ENCODE results near the gene FOXI2.

The FOXI2 gene

DNA sequence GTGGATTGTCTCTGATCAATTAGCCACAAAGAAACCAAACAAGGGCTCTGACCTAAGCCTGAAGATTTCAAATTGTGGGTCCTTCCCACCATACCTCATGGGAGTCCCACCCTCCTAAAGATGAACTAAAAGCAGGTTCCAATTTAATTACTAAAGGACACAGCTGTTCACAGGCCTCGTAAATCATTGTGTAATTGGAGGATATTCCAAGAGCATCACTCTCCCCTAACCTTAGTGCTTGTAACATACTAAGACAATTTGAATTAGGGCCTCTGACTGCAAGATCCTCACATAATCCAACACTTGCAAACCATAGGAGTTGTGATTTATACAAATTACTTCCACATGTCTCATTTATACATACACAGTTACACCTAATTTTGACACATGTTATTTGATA lies 44.4 kb downstream of the FOXI2 start:
- H3K36me3 ChIP-seq: no peaks in the 10 kb centered on the region
- no peak overlapping the region for H3K27ac ChIP-seq
- H3K9ac ChIP-seq: no peak overlapping the region
- H3K4me3 ChIP-seq: no peak overlapping the region
- H3K9me3 ChIP-seq: peaks cover 12% of the 10 kb centered on the region
- no peaks in the 10 kb centered on the region for H4K20me1 ChIP-seq
- TF ChIP-seq Cebpa-rat (IDR thresholded peaks at IDR 0.05): no peak
- no peaks in the 10 kb centered on the region for H3K4me1 ChIP-seq
- H3K4me2 ChIP-seq: no peak overlapping the region
- no peaks in the 10 kb centered on the region for H3K27me3 ChIP-seq

DNA sequence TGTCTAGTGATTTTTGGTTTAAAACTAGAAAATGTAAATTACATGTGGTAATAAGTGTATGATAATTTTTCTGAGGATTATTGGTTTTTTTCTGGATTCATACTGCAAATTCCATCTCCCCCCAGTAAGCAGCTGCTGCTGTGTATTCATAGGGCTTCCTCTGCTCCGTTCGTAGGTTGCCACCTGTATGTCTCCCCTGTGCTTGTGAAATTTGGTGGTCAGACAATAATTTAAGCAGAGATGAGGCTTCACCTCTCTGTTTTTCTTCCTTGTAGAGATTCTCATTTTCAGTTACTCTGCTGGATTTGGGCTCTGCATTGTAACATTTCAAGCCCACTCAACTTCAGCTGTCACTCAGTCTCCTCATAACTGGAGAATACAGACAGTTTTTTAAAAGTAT lies 50.9 kb downstream of the FOXI2 start:
- peaks cover 30% of the 10 kb centered on the region for H3K9me3 ChIP-seq
- no peak overlapping the region for H3K9ac ChIP-seq
- H3K4me2 ChIP-seq: no peak overlapping the region
- no peak overlapping the region for H3K27ac ChIP-seq
- no peak overlapping the region for H3K4me3 ChIP-seq
- no peaks in the 10 kb centered on the region for H4K20me1 ChIP-seq
- no peaks in the 10 kb centered on the region for H3K36me3 ChIP-seq
- peaks cover 25% of the 10 kb centered on the region for H3K4me1 ChIP-seq
- H3K27me3 ChIP-seq: no peaks in the 10 kb centered on the region
- no peak for TF ChIP-seq Cebpa-rat (IDR thresholded peaks at IDR 0.05)

DNA sequence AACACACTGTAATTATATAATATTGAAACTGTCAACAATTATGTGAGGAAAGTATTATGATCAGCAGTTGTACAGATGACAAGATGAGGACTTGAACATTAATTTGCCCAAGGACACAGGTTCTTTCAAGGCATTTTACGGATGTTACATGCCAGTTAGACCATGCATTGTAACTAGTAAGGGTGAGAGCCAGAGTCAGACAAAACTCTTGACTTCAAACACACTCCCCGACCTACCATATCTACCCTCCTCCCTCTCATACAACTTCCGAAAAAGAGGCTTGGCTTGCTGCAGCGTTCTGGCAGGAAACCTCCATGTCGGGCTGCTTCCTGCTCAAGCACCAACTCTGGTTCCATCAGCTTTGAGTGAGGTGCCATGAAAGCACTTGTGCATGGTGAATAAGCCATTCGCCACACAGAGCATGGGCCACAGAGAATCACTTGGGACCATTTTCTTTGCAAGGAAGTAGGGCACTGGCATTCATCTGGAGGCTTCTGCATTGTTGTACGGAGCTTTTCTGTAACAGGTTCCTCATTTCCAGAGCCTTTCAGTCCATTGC lies 53.2 kb downstream of the FOXI2 start:
- Histone ChIP-seq H3K27ac (no peak overlapping the region), H4K20me1 (no peaks in the 10 kb centered on the region), H3K27me3 (no peaks in the 10 kb centered on the region), H3K36me3 (no peaks in the 10 kb centered on the region), H3K9me3 (peaks cover 26% of the 10 kb centered on the region), H3K4me3 (no peak overlapping the region), H3K9ac (no peak overlapping the region), H3K4me1 (peaks cover 25% of the 10 kb centered on the region), H3K4me2 (peak overlapping the region; percentile 59)
- TF ChIP-seq Cebpa-rat (IDR thresholded peaks at IDR 0.05): no peak
